T-helper 2 cell (primary cell): ENCODE data around the gene SPO11.
A peak's percentile ranks its signal among the peaks of the same experiment; 100 is the strongest.
"Not testable (repeated sequence)": the region's sequence is repeated elsewhere in the genome, so short reads cannot be mapped to it uniquely, and the experiment has no call there.

Experiments used
- DNase-seq, 5 experiments: peaks; one replicate each; pipeline versions ENCODE4 v3.0.0 to v3.0.0-alpha.2; 2012 to 2022

SPO11 gene

GRCh38 chr20:57342829-57343228 is 13.2 kb downstream of the SPO11 start:
- DNase-seq: no peak

- DNase-seq: peak; percentile 18 to 56 (median 48)
Observed at GRCh38 chr20:57346477-57346876, 16.9 kb downstream of the SPO11 start.

- DNase-seq: no peak
Observed at GRCh38 chr20:57347393-57347792, 17.8 kb downstream of the SPO11 start.

GRCh38 chr20:57348200-57348921 is 18.8 kb downstream of the SPO11 start:
- not testable (repeated sequence) for DNase-seq

- peak in 1 of 5 experiments; percentile 34 for DNase-seq
Observed at GRCh38 chr20:57348922-57349574, 19.4 kb downstream of the SPO11 start.

- no peak for DNase-seq
Observed at GRCh38 chr20:57350081-57350710, 20.6 kb downstream of the SPO11 start.

- not testable (repeated sequence) for DNase-seq
Observed at GRCh38 chr20:57350726-57351041, 21.1 kb downstream of the SPO11 start.

- DNase-seq: peak; percentile 77 to 93 (median 86)
Observed at GRCh38 chr20:57351042-57351783, 21.6 kb downstream of the SPO11 start, which contains the start of gene RAE1. TSS of gene RAE1 (plus strand) at chr20:57351255. CDS start at chr20:57354039, 2,784 bp downstream.

GRCh38 chr20:57352305-57352704 is 22.7 kb downstream of the SPO11 start:
- DNase-seq: no peak

- DNase-seq: no peak
Observed at GRCh38 chr20:57353351-57353750, 23.7 kb downstream of the SPO11 start.

GRCh38 chr20:57361517-57361916 is 31.9 kb downstream of the SPO11 start:
- DNase-seq: no peak

GRCh38 chr20:57364451-57364850 is 34.8 kb downstream of the SPO11 start:
- no peak for DNase-seq

- DNase-seq: no peak
Observed at GRCh38 chr20:57369596-57369995, 40.0 kb downstream of the SPO11 start.

GRCh38 chr20:57370316-57370715 is 40.7 kb downstream of the SPO11 start:
- no peak for DNase-seq

- no peak for DNase-seq
Observed at GRCh38 chr20:57371363-57371762, 41.8 kb downstream of the SPO11 start.

- no peak for DNase-seq
Observed at GRCh38 chr20:57372157-57372556, 42.6 kb downstream of the SPO11 start.

GRCh38 chr20:57372581-57373350 is 43.2 kb downstream of the SPO11 start:
- no peak for DNase-seq

GRCh38 chr20:57374343-57374930 is 44.8 kb downstream of the SPO11 start:
- DNase-seq: no peak

- no peak for DNase-seq
Observed at GRCh38 chr20:57374931-57375651, 45.5 kb downstream of the SPO11 start.

GRCh38 chr20:57375652-57376230 is 46.1 kb downstream of the SPO11 start:
- DNase-seq: no peak

- DNase-seq: no peak
Observed at GRCh38 chr20:57377350-57377749, 47.7 kb downstream of the SPO11 start.
